CD8-positive, alpha-beta memory T cell (primary cell): ENCODE data around the gene NEGR1. TPM values are rescaled to one million over a fixed set of nuclear protein-coding genes. Genes with fewer than 3 reads are reported as not detected.

Source experiments
- CTCF ChIA-PET: fragments of 350-600 bp; sonication (Branson Sonifier 250); formaldehyde crosslinking; loops from one replicate; lab custom pipeline; 2021; ENCODE audit warnings: antibody characterized with exemption; lab: Charles Lee
- POLR2A ChIA-PET: fragments of 350-600 bp; sonication (Branson Sonifier 250); formaldehyde crosslinking; loops from one replicate; lab custom pipeline; 2021; ENCODE audit warnings: antibody characterized with exemption; lab: Charles Lee
- DNase-seq, 5 donors: peaks; one replicate each; pipeline versions ENCODE4 v3.0.0 to v3.0.0-alpha.2; 2020 to 2022; ENCODE audit warnings: mixed read lengths in 1 of 5
- H3K27ac ChIP-seq: one replicate; pipeline ENCODE4 v1.7.0; 2013; ENCODE audit warnings: low read depth, mild to moderate bottlenecking, low read length, moderate library complexity
- H3K27me3 ChIP-seq: 2 replicates; pipeline ENCODE4 v1.7.0; 2013; ENCODE audit warnings: low read length, mild to moderate bottlenecking; ENCODE audit not compliant: insufficient read depth, poor library complexity, severe bottlenecking
- H3K36me3 ChIP-seq: 2 replicates; pipeline ENCODE4 v1.7.0; 2013; ENCODE audit warnings: mild to moderate bottlenecking, low read length, moderate library complexity; ENCODE audit not compliant: insufficient read depth
- H3K4me1 ChIP-seq: 2 replicates; pipeline ENCODE4 v1.7.0; 2013; ENCODE audit warnings: mild to moderate bottlenecking, low read length, moderate library complexity; ENCODE audit not compliant: insufficient read depth
- H3K4me3 ChIP-seq: 2 replicates; pipeline ENCODE4 v1.7.0; 2013; ENCODE audit warnings: mild to moderate bottlenecking, low read length
- H3K9me3 ChIP-seq: 2 replicates; pipeline ENCODE4 v1.7.0; 2013; ENCODE audit warnings: mild to moderate bottlenecking, low read length
- H3K27ac Mint-ChIP-seq, 8 donors: one replicate each; pipeline ENCODE4 v1.8.0; 2020 to 2021; ENCODE audit warnings: mixed read lengths in 8 of 8, mild to moderate bottlenecking in 6 of 8, inconsistent platforms in 3 of 8, moderate library complexity in 3 of 8
- H3K27me3 Mint-ChIP-seq, 2 donors: one replicate each; pipeline ENCODE4 v1.8.0; 2020 to 2021; ENCODE audit warnings: mixed read lengths in 2 of 2, mild to moderate bottlenecking in 1 of 2, moderate library complexity in 1 of 2
- H3K36me3 Mint-ChIP-seq, 3 donors: one replicate each; pipeline ENCODE4 v1.8.0; 2020 to 2021; ENCODE audit warnings: mixed read lengths in 3 of 3, inconsistent platforms in 1 of 3, mild to moderate bottlenecking in 1 of 3
- H3K4me1 Mint-ChIP-seq, 3 donors: one replicate each; pipeline ENCODE4 v1.8.0; 2020 to 2021; ENCODE audit warnings: mixed read lengths in 3 of 3, inconsistent platforms in 1 of 3, mild to moderate bottlenecking in 1 of 3
- H3K4me3 Mint-ChIP-seq, 7 donors: one replicate each; pipeline ENCODE4 v1.8.0; 2020 to 2021; ENCODE audit warnings: mixed read lengths in 7 of 7, mild to moderate bottlenecking in 6 of 7, moderate library complexity in 4 of 7, inconsistent platforms in 2 of 7
- H3K9me3 Mint-ChIP-seq, 5 donors: one replicate each; pipeline ENCODE4 v1.8.0; 2020 to 2022; ENCODE audit warnings: mixed read lengths in 5 of 5, mild to moderate bottlenecking in 3 of 5, moderate library complexity in 2 of 5, inconsistent platforms in 1 of 5
- polyA plus RNA-seq: library from polyadenylated mRNA; unstranded; fragments of 300-500 nt; fragmentation: Illumina TruSeq; gene quantifications from one replicate; pipeline ENCODE4 v1.2.3, GENCODE V29; 2021
- total RNA-seq, 2 experiments: library from RNA; stranded (reverse); gene quantifications; one replicate each; pipeline ENCODE4 v1.2.3, GENCODE V29; 2021

The NEGR1 gene
- total and polyA plus RNA-seq, 3 experiments from 2014 or later, result not detected

- DNase-seq, result no peak
- H3K27ac ChIP-seq, result no peak overlapping the region
- Mint-ChIP-seq H3K36me3 (no peaks in the 10 kb centered on the region), H3K4me1 (no peaks in the 10 kb centered on the region), H3K4me3 (no peak overlapping the region), H3K27ac (no peak overlapping the region), H3K9me3 (peaks cover 0 to 36% (median 2%) of the 10 kb centered on the region in 5 donors), H3K27me3 (no peaks in the 10 kb centered on the region)
- ChIA-PET CTCF (no interaction called here), POLR2A (no interaction called here)
- H3K36me3 ChIP-seq, result no peaks in the 10 kb centered on the region
- no peak overlapping the region for H3K4me3 ChIP-seq
- no peaks in the 10 kb centered on the region for H3K27me3 ChIP-seq
- no peaks in the 10 kb centered on the region for H3K4me1 ChIP-seq
- H3K9me3 ChIP-seq, result no peaks in the 10 kb centered on the region
Observed at GRCh38 chr1:71532343-71532742, 750.0 kb downstream of the NEGR1 start.

GRCh38 chr1:71526824-71527223 lies 755.5 kb downstream of the NEGR1 start:
- H3K4me1 ChIP-seq, result no peaks in the 10 kb centered on the region
- H3K36me3 ChIP-seq, result no peaks in the 10 kb centered on the region
- no peaks in the 10 kb centered on the region for H3K9me3 ChIP-seq
- no peaks in the 10 kb centered on the region for H3K27me3 Mint-ChIP-seq
- no peak overlapping the region for H3K27ac ChIP-seq
- no peak for DNase-seq
- H3K36me3 Mint-ChIP-seq, result no peaks in the 10 kb centered on the region
- no peaks in the 10 kb centered on the region for H3K4me1 Mint-ChIP-seq
- no peaks in the 10 kb centered on the region for H3K27me3 ChIP-seq
- POLR2A ChIA-PET, result no interaction called here
- H3K9me3 Mint-ChIP-seq, result peaks cover 0 to 26% (median 4%) of the 10 kb centered on the region in 5 donors
- CTCF ChIA-PET, result no interaction called here
- no peak overlapping the region for H3K4me3 Mint-ChIP-seq
- H3K4me3 ChIP-seq, result no peak overlapping the region
- H3K27ac Mint-ChIP-seq, result no peak overlapping the region

GRCh38 chr1:71522721-71523120 lies 759.6 kb downstream of the NEGR1 start:
- CTCF ChIA-PET, result no interaction called here

GRCh38 chr1:71521655-71522264 lies 760.6 kb downstream of the NEGR1 start:
- DNase-seq, result no peak
- Histone ChIP-seq H3K27me3 (no peaks in the 10 kb centered on the region), H3K4me3 (no peak overlapping the region), H3K9me3 (no peaks in the 10 kb centered on the region), H3K36me3 (no peaks in the 10 kb centered on the region), H3K4me1 (no peaks in the 10 kb centered on the region), H3K27ac (no peak overlapping the region)
- ChIA-PET POLR2A (no interaction called here), CTCF (no interaction called here)
- H3K9me3 Mint-ChIP-seq, result peaks cover 0 to 2% (median 0%) of the 10 kb centered on the region in 5 donors
- no peaks in the 10 kb centered on the region for H3K36me3 Mint-ChIP-seq
- no peak overlapping the region for H3K4me3 Mint-ChIP-seq
- no peaks in the 10 kb centered on the region for H3K27me3 Mint-ChIP-seq
- no peak overlapping the region for H3K27ac Mint-ChIP-seq
- no peaks in the 10 kb centered on the region for H3K4me1 Mint-ChIP-seq

More at GRCh38 chr1:71522721-71523120, 759.6 kb downstream of the NEGR1 start:
- peaks cover 2 to 5% (median 4%) of the 10 kb centered on the region in 5 donors for H3K9me3 Mint-ChIP-seq
- H3K4me3 Mint-ChIP-seq, result no peak overlapping the region
- H3K27ac ChIP-seq, result no peak overlapping the region
- no peaks in the 10 kb centered on the region for H3K4me1 ChIP-seq
- POLR2A ChIA-PET, result no interaction called here
- H3K4me1 Mint-ChIP-seq, result no peaks in the 10 kb centered on the region
- H3K9me3 ChIP-seq, result no peaks in the 10 kb centered on the region
- no peaks in the 10 kb centered on the region for H3K27me3 ChIP-seq
- no peaks in the 10 kb centered on the region for H3K36me3 Mint-ChIP-seq
- H3K27ac Mint-ChIP-seq, result no peak overlapping the region
- H3K36me3 ChIP-seq, result no peaks in the 10 kb centered on the region
- no peak for DNase-seq
- H3K27me3 Mint-ChIP-seq, result no peaks in the 10 kb centered on the region
- no peak overlapping the region for H3K4me3 ChIP-seq

GRCh38 chr1:71511505-71511904 lies 770.8 kb downstream of the NEGR1 start:
- no peaks in the 10 kb centered on the region for H3K4me1 ChIP-seq
- Mint-ChIP-seq H3K9me3 (peaks cover 0 to 24% (median 9%) of the 10 kb centered on the region in 5 donors), H3K4me1 (no peaks in the 10 kb centered on the region), H3K27me3 (no peaks in the 10 kb centered on the region), H3K27ac (no peak overlapping the region), H3K4me3 (no peak overlapping the region), H3K36me3 (no peaks in the 10 kb centered on the region)
- H3K27ac ChIP-seq, result no peak overlapping the region
- CTCF ChIA-PET, result no interaction called here
- H3K9me3 ChIP-seq, result no peaks in the 10 kb centered on the region
- POLR2A ChIA-PET, result no interaction called here
- no peaks in the 10 kb centered on the region for H3K36me3 ChIP-seq
- no peaks in the 10 kb centered on the region for H3K27me3 ChIP-seq
- no peak overlapping the region for H3K4me3 ChIP-seq
- no peak for DNase-seq

GRCh38 chr1:71510725-71511124 lies 771.6 kb downstream of the NEGR1 start:
- no peak overlapping the region for H3K4me3 Mint-ChIP-seq
- no peak overlapping the region for H3K27ac Mint-ChIP-seq

GRCh38 chr1:71509051-71509595 lies 773.2 kb downstream of the NEGR1 start:
- DNase-seq, result no peak
- POLR2A ChIA-PET, result no interaction called here
- CTCF ChIA-PET, result no interaction called here
- Mint-ChIP-seq H3K9me3 (peaks cover 0 to 25% (median 10%) of the 10 kb centered on the region in 5 donors), H3K4me1 (no peaks in the 10 kb centered on the region), H3K27me3 (no peaks in the 10 kb centered on the region), H3K4me3 (no peak overlapping the region), H3K36me3 (no peaks in the 10 kb centered on the region), H3K27ac (no peak overlapping the region)
- H3K27ac ChIP-seq, result no peak overlapping the region
- H3K4me3 ChIP-seq, result no peak overlapping the region
- H3K4me1 ChIP-seq, result no peaks in the 10 kb centered on the region
- no peaks in the 10 kb centered on the region for H3K36me3 ChIP-seq
- no peaks in the 10 kb centered on the region for H3K27me3 ChIP-seq
- no peaks in the 10 kb centered on the region for H3K9me3 ChIP-seq

More at GRCh38 chr1:71510725-71511124, 771.6 kb downstream of the NEGR1 start:
- ChIA-PET POLR2A (no interaction called here), CTCF (no interaction called here)
- Mint-ChIP-seq H3K4me1 (no peaks in the 10 kb centered on the region), H3K9me3 (peaks cover 0 to 25% (median 9%) of the 10 kb centered on the region in 5 donors), H3K27me3 (no peaks in the 10 kb centered on the region), H3K36me3 (no peaks in the 10 kb centered on the region)
- H3K9me3 ChIP-seq, result no peaks in the 10 kb centered on the region
- DNase-seq, result no peak
- no peaks in the 10 kb centered on the region for H3K4me1 ChIP-seq
- H3K27me3 ChIP-seq, result no peaks in the 10 kb centered on the region
- H3K27ac ChIP-seq, result no peak overlapping the region
- H3K4me3 ChIP-seq, result no peak overlapping the region
- H3K36me3 ChIP-seq, result no peaks in the 10 kb centered on the region

GRCh38 chr1:71502006-71502405 lies 780.3 kb downstream of the NEGR1 start:
- no peak overlapping the region for H3K27ac Mint-ChIP-seq
- no peaks in the 10 kb centered on the region for H3K27me3 ChIP-seq
- H3K4me1 ChIP-seq, result no peaks in the 10 kb centered on the region
- ChIA-PET POLR2A (no interaction called here), CTCF (no interaction called here)
- H3K9me3 ChIP-seq, result no peaks in the 10 kb centered on the region
- no peaks in the 10 kb centered on the region for H3K36me3 ChIP-seq
- no peaks in the 10 kb centered on the region for H3K36me3 Mint-ChIP-seq
- no peaks in the 10 kb centered on the region for H3K27me3 Mint-ChIP-seq
- H3K4me1 Mint-ChIP-seq, result no peaks in the 10 kb centered on the region
- DNase-seq, result no peak
- H3K4me3 ChIP-seq, result no peak overlapping the region
- no peak overlapping the region for H3K4me3 Mint-ChIP-seq
- H3K9me3 Mint-ChIP-seq, result peaks cover 8 to 19% (median 13%) of the 10 kb centered on the region in 5 donors
- no peak overlapping the region for H3K27ac ChIP-seq
